SK-N-SH (cell line): ENCODE data around the gene CD244. TPM values are rescaled to one million over a fixed set of nuclear protein-coding genes. Genes with fewer than 3 reads are reported as not detected.

Experiments
- CTCF ChIA-PET: fragments of 300-600, 350-600 bp; formaldehyde crosslinking; extraction: SDS; loops from one replicate; lab custom pipeline; 2021; lab: Yijun Ruan, JAX
- POLR2A ChIA-PET: fragments of 350-600 bp; sonication (Branson Sonifier 250); formaldehyde crosslinking; extraction: SDS; loops from one replicate; lab custom pipeline; 2020; ENCODE audit warnings: antibody characterized with exemption, inconsistent platforms; lab: Yijun Ruan, JAX
- DNase-seq: peaks from one replicate; pipeline ENCODE4 v3.0.0; 2012
- H2AFZ ChIP-seq: fragments of 200-600 bp; sonication (generic); 2 replicates; pipeline ENCODE4 v1.8.1; 2016; ENCODE audit warnings: antibody characterized with exemption, mild to moderate bottlenecking, low read depth
- H3F3A ChIP-seq: fragments of 200-600 bp; sonication (generic); replicated peaks from 2 replicates; pipeline ENCODE3; 2016; ENCODE audit warnings: antibody characterized with exemption, mild to moderate bottlenecking; ENCODE audit not compliant: insufficient read depth
- H3K27ac ChIP-seq, 2 experiments: fragments of 200-500 bp in 1 of 2; fragments of 200-600 bp in 1 of 2; sonication (Bioruptor generic) in 1 of 2; sonication (generic), shearing (Covaris generic) in 1 of 2; 2 replicates each; pipeline versions ENCODE4 v1.5.1 to v1.6.1; 2014 to 2016; ENCODE audit warnings: low read depth in 2 of 2, inconsistent platforms in 1 of 2, low read length in 1 of 2, mild to moderate bottlenecking in 1 of 2, mixed read lengths in 1 of 2
- H3K27me3 ChIP-seq: fragments of 200-600 bp; sonication (generic), shearing (Covaris generic); 2 replicates; pipeline ENCODE4 v1.6.1; 2016; ENCODE audit warnings: mixed run types; ENCODE audit not compliant: insufficient read depth
- H3K36me3 ChIP-seq, 2 experiments: fragments of 200-500 bp in 1 of 2; fragments of 200-600 bp in 1 of 2; sonication (Bioruptor generic) in 1 of 2; sonication (generic) in 1 of 2; replicated peaks in 1 of 2; 2 replicates each; pipeline versions ENCODE3 to v1.5.1; 2014 to 2016; ENCODE audit warnings: low read length in 1 of 2, mild to moderate bottlenecking in 1 of 2; ENCODE audit not compliant: insufficient read depth in 2 of 2, control insufficient read depth in 1 of 2
- H3K4me1 ChIP-seq, 2 experiments: fragments of 200-500 bp in 1 of 2; fragments of 200-600 bp in 1 of 2; sonication (Bioruptor generic) in 1 of 2; sonication (generic), shearing (Covaris generic) in 1 of 2; 2 replicates each; pipeline versions ENCODE4 v1.5.1 to v1.6.1; 2014 to 2016; ENCODE audit warnings: low read depth in 1 of 2, low read length in 1 of 2, mixed run types in 1 of 2; ENCODE audit not compliant: insufficient read depth in 2 of 2, control insufficient read depth in 1 of 2
- H3K4me2 ChIP-seq: fragments of 200-600 bp; sonication (generic), shearing (Covaris generic); 2 replicates; pipeline ENCODE4 v1.6.1; 2017; ENCODE audit warnings: mixed run types
- H3K4me3 ChIP-seq, 2 experiments: fragments of 200-500 bp in 1 of 2; fragments of 200-600 bp in 1 of 2; sonication (Bioruptor generic) in 1 of 2; sonication (generic), shearing (Covaris generic) in 1 of 2; 2 replicates each; pipeline versions ENCODE4 v1.5.1 to v1.8.1; 2014 to 2016; ENCODE audit warnings: low read depth in 2 of 2, inconsistent platforms in 1 of 2, low read length in 1 of 2, mild to moderate bottlenecking in 1 of 2, mixed read lengths in 1 of 2, moderate library complexity in 1 of 2
- H3K79me2 ChIP-seq: fragments of 200-600 bp; sonication (generic); 2 replicates; pipeline ENCODE4 v1.8.1; 2017; ENCODE audit warnings: mild to moderate bottlenecking; ENCODE audit not compliant: insufficient read depth
- H3K9ac ChIP-seq: fragments of 200-600 bp; sonication (generic); 2 replicates; pipeline ENCODE4 v1.6.1; 2017; ENCODE audit warnings: mixed run types
- H3K9me2 ChIP-seq: fragments of 200-600 bp; sonication (generic); 2 replicates; pipeline ENCODE4 v1.6.1; 2017; ENCODE audit warnings: mixed run types
- H3K9me3 ChIP-seq: fragments of 200-600 bp; sonication (generic); 2 replicates; pipeline ENCODE4 v1.6.1; 2017; ENCODE audit warnings: mixed run types, mild to moderate bottlenecking, moderate library complexity
- H4K20me1 ChIP-seq: fragments of 200-600 bp; sonication (generic); 2 replicates; pipeline ENCODE4 v1.6.1; 2017; ENCODE audit warnings: mild to moderate bottlenecking, mixed run types; ENCODE audit not compliant: insufficient read depth
- CHD2 ChIP-seq: fragments of 150-350 bp; IDR thresholded peaks from 2 replicates; pipeline ENCODE4 v1.6.1; 2018; ENCODE audit warnings: low read length; ENCODE audit not compliant: partially characterized antibody
- EP300 ChIP-seq, 2 experiments: IDR thresholded peaks; 2 replicates each; pipeline versions ENCODE4 v1.4.0 to v1.6.1; 2012; ENCODE audit warnings: borderline replicate concordance in 1 of 2, low read depth in 1 of 2, low read length in 1 of 2
- EZH2phosphoT487 ChIP-seq: fragments of 200-600 bp; sonication (generic); IDR thresholded peaks from 2 replicates; pipeline ENCODE4 v1.6.1; 2017; ENCODE audit warnings: low read depth, mixed run types, mild to moderate bottlenecking, antibody characterized with exemption, moderate library complexity, borderline replicate concordance
- FOSL2 ChIP-seq: IDR thresholded peaks from 2 replicates; pipeline ENCODE4 v1.4.0; 2012; ENCODE audit warnings: low read depth, mild to moderate bottlenecking, moderate library complexity, borderline replicate concordance
- FOXJ3 ChIP-seq: sonication (generic); formaldehyde crosslinking; IDR thresholded peaks from 2 replicates; pipeline ENCODE4 v1.5.1; 2020; ENCODE audit warnings: mild to moderate bottlenecking, missing genetic modification reagents
- FOXM1 ChIP-seq: IDR thresholded peaks from 2 replicates; pipeline ENCODE4 v1.4.0; 2012; ENCODE audit warnings: low read depth, mild to moderate bottlenecking
- JUND ChIP-seq: IDR thresholded peaks from 2 replicates; pipeline ENCODE4 v1.4.0; 2012
- NRF1 ChIP-seq: IDR thresholded peaks from 2 replicates; pipeline ENCODE4 v1.6.1; 2012; ENCODE audit warnings: low read depth, mild to moderate bottlenecking, low read length
- RAD21 ChIP-seq: IDR thresholded peaks from 2 replicates; pipeline ENCODE4 v1.6.1; 2012; ENCODE audit warnings: mild to moderate bottlenecking, low read length
- RCOR1 ChIP-seq: fragments of 150-350 bp; IDR thresholded peaks from 2 replicates; pipeline ENCODE4 v1.6.1; 2017; ENCODE audit warnings: antibody characterized with exemption, low read length
- REST ChIP-seq: IDR thresholded peaks from 2 replicates; pipeline ENCODE4 v1.6.1; 2012; ENCODE audit warnings: mild to moderate bottlenecking, low read depth, low read length, moderate library complexity
- SIN3A ChIP-seq: IDR thresholded peaks from 2 replicates; pipeline ENCODE4 v1.6.1; 2012; ENCODE audit warnings: low read depth, mild to moderate bottlenecking, low read length, moderate library complexity, borderline replicate concordance
- SMC3 ChIP-seq: IDR thresholded peaks from 2 replicates; pipeline ENCODE4 v1.6.1; 2012; ENCODE audit warnings: low read depth, low read length, improper control_type of control experiment
- TCF12 ChIP-seq: IDR thresholded peaks from 2 replicates; pipeline ENCODE4 v1.4.0; 2012
- TEAD4 ChIP-seq: IDR thresholded peaks from 2 replicates; pipeline ENCODE4 v1.4.0; 2012; ENCODE audit warnings: mild to moderate bottlenecking, borderline replicate concordance; ENCODE audit not compliant: insufficient read depth
- whole genome bisulfite sequencing: methylation state at CpG from one replicate; pipeline ENCODE4 v1.1.6; 2017; ENCODE audit warnings: low lambda C conversion rate; 5-methylcytosine and 5-hydroxymethylcytosine counted together
- polyA plus RNA-seq, 3 experiments: library from polyadenylated mRNA; depleted of rRNA; stranded (reverse); fragments of >200 nt; gene quantifications; 2 replicates each; pipeline ENCODE4 v1.2.3, GENCODE V29; 2012
- TF ChIP-seq, protein P1 (sequence below): IDR thresholded peaks from 2 replicates; pipeline ENCODE4 v1.4.0; 2012; ENCODE audit warnings: low read depth, borderline replicate concordance
- TF ChIP-seq, protein P2 (sequence below): fragments of 200-600 bp; sonication (generic); IDR thresholded peaks from 2 replicates; pipeline ENCODE4 v1.6.1; 2017; ENCODE audit warnings: antibody characterized with exemption, mild to moderate bottlenecking, moderate library complexity

CD244 gene, protein sequence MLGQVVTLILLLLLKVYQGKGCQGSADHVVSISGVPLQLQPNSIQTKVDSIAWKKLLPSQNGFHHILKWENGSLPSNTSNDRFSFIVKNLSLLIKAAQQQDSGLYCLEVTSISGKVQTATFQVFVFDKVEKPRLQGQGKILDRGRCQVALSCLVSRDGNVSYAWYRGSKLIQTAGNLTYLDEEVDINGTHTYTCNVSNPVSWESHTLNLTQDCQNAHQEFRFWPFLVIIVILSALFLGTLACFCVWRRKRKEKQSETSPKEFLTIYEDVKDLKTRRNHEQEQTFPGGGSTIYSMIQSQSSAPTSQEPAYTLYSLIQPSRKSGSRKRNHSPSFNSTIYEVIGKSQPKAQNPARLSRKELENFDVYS
- not detected in 2 replicates for polyA plus RNA-seq (2012; rRNA removed)
- not detected in 2 replicates for polyA plus RNA-seq (2012; cell fraction: cytosol; rRNA removed)
- not detected in 2 replicates for polyA plus RNA-seq (2012; cell fraction: nucleus; rRNA removed)

DNA sequence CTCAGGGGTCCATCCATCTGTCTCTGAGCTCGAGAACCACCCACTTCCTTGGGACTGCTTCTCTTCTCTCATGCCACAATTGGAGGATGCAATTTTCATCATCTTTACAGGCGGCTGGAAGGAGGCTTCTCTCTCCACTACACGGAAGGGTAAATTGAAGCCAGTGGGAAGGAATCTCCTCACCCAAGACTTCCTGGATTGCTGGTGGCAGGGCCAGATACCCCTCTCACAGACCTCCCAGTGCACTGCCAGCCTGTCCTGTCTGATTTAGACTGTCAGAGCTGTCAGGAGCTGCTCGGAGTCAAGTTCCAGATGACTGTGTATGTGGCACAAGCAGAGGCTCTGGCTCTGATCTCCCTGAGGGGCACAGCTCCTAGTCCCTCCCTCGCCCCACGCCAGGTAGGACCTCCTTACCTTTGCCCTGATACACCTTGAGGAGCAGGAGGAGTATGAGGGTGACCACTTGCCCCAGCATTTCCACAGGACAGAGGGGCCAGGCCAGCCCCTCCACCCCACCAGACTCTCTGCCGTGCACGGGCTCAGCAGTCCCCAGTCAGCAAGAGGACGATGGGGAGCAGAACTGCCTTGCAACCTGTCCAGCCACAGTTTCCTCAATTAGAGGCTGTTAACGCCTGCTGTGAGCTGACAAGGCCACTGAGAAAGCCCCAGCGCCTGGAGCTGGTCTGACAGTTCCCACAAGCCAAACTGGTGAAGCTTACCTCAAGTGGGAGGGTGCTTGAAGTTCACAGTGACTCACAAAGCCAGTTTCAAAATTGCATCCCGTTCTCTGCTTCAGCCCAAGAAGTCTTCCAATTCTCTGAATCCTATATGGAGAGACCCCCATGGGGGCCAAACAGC, at the start of gene CD244:
CD244 (minus strand) TSS at position 685 of the 858 bp plus-strand sequence; CDS start at position 475, 210 bp downstream.
- Histone ChIP-seq H3K4me2 (no peak within 1 kb of the TSS), H3K9me2 (no peaks in the 10 kb centered on the region), H3K9me3 (no peaks in the 10 kb centered on the region), H3K79me2 (no peaks in the 10 kb centered on the region), H3K9ac (no peak within 1 kb of the TSS), H3K27me3 (no peaks in the 10 kb centered on the region; the same call in 1 of the 2 replicates), H3K4me3 (no peak within 1 kb of the TSS), H3K4me1 (no peaks in the 10 kb centered on the region), H4K20me1 (no peaks in the 10 kb centered on the region), H3K36me3 (no peaks in the 10 kb centered on the region), H3F3A (no peaks in the 10 kb centered on the region), H2AFZ (no peak within 1 kb of the TSS), H3K27ac (no peak within 1 kb of the TSS)
- no peak for DNase-seq
- POLR2A ChIA-PET = no interaction called here
- no peak for TF ChIP-seq RCOR1
- TF ChIP-seq SIN3A = no peak
- TF ChIP-seq JUND = no peak
- TF ChIP-seq FOXM1 = no peak
- no peak for TF ChIP-seq EZH2phosphoT487
- TF ChIP-seq TCF12 = no peak
- TF ChIP-seq REST = no peak
- no peak for TF ChIP-seq TEAD4
- TF ChIP-seq NRF1 = no peak
- CTCF ChIA-PET = no interaction called here
- 15% methylated on average over 6 of the region's 12 CpGs for WGBS

DNA sequence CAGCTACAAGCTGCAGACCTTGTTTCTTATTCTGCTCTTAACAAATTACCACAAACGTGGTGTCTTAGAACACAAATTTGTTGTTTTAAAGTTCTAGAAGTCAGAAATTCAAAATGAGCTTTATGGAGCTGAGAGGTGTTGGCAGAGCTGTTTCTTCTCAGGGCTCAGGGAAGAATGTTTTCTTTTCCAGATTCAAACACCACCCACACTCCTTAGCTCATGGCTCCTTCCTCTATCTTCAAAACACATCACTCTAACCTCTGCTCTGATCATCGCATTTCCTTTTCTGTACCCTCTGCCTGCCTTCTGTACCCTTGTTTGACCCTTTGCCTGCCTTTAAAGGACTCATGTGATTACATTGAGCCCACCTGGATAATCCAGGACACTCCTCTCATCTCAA, 49.2 kb upstream of the CD244 start:
- no peak for TF ChIP-seq EP300 (IDR thresholded peaks at IDR 0.05; ENCODE audit: borderline replicate concordance in 1 of 2, low read depth in 1 of 2, low read length in 1 of 2)
- no peak for TF ChIP-seq CHD2
- TF ChIP-seq, protein P1, sequence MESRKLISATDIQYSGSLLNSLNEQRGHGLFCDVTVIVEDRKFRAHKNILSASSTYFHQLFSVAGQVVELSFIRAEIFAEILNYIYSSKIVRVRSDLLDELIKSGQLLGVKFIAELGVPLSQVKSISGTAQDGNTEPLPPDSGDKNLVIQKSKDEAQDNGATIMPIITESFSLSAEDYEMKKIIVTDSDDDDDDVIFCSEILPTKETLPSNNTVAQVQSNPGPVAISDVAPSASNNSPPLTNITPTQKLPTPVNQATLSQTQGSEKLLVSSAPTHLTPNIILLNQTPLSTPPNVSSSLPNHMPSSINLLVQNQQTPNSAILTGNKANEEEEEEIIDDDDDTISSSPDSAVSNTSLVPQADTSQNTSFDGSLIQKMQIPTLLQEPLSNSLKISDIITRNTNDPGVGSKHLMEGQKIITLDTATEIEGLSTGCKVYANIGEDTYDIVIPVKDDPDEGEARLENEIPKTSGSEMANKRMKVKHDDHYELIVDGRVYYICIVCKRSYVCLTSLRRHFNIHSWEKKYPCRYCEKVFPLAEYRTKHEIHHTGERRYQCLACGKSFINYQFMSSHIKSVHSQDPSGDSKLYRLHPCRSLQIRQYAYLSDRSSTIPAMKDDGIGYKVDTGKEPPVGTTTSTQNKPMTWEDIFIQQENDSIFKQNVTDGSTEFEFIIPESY = no peak
- TF ChIP-seq NRF1 = no peak
- TF ChIP-seq RAD21 = no peak
- TF ChIP-seq EZH2phosphoT487 = no peak
- no peak for TF ChIP-seq FOSL2
- no peak for TF ChIP-seq FOXJ3 (CRISPR knock-in tag)
- no peak for TF ChIP-seq SMC3
- TF ChIP-seq, protein P2, sequence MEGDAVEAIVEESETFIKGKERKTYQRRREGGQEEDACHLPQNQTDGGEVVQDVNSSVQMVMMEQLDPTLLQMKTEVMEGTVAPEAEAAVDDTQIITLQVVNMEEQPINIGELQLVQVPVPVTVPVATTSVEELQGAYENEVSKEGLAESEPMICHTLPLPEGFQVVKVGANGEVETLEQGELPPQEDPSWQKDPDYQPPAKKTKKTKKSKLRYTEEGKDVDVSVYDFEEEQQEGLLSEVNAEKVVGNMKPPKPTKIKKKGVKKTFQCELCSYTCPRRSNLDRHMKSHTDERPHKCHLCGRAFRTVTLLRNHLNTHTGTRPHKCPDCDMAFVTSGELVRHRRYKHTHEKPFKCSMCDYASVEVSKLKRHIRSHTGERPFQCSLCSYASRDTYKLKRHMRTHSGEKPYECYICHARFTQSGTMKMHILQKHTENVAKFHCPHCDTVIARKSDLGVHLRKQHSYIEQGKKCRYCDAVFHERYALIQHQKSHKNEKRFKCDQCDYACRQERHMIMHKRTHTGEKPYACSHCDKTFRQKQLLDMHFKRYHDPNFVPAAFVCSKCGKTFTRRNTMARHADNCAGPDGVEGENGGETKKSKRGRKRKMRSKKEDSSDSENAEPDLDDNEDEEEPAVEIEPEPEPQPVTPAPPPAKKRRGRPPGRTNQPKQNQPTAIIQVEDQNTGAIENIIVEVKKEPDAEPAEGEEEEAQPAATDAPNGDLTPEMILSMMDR = no peak
- no peak for TF ChIP-seq FOXM1
- no peaks in the 10 kb centered on the region for H4K20me1 ChIP-seq
- POLR2A ChIA-PET = no interaction called here
- DNase-seq = no peak
- WGBS = 15% methylated on average over 2 of the region's 2 CpGs
- H3K9me3 ChIP-seq = no peaks in the 10 kb centered on the region
- no peaks in the 10 kb centered on the region for H3K36me3 ChIP-seq
- no peaks in the 10 kb centered on the region for H3K79me2 ChIP-seq
- H3K9ac ChIP-seq = no peak overlapping the region
- H3K27me3 ChIP-seq = peaks cover 29% of the 10 kb centered on the region; the same call in 1 of the 2 replicates
- no peak overlapping the region for H2AFZ ChIP-seq
- CTCF ChIA-PET = interaction anchor here (0.7 to 1.0 kb wide), 2 partner anchors 79 to 510 kb away, joined by 3 read pairs; no protein-coding TSS in a partner anchor
- H3K4me2 ChIP-seq = no peak overlapping the region
- no peak overlapping the region for H3K27ac ChIP-seq
- no peaks in the 10 kb centered on the region for H3F3A ChIP-seq
- H3K4me1 ChIP-seq = no peaks in the 10 kb centered on the region
- no peak overlapping the region for H3K4me3 ChIP-seq
- H3K9me2 ChIP-seq = no peaks in the 10 kb centered on the region
